ENCODE data around the gene SLC35F1. TPM values are rescaled to one million over a fixed set of nuclear protein-coding genes. Genes with fewer than 3 reads are reported as not detected.

The SLC35F1 gene
- total RNA-seq, 1 donor from 2014 or later, result 24.3 TPM

DNA sequence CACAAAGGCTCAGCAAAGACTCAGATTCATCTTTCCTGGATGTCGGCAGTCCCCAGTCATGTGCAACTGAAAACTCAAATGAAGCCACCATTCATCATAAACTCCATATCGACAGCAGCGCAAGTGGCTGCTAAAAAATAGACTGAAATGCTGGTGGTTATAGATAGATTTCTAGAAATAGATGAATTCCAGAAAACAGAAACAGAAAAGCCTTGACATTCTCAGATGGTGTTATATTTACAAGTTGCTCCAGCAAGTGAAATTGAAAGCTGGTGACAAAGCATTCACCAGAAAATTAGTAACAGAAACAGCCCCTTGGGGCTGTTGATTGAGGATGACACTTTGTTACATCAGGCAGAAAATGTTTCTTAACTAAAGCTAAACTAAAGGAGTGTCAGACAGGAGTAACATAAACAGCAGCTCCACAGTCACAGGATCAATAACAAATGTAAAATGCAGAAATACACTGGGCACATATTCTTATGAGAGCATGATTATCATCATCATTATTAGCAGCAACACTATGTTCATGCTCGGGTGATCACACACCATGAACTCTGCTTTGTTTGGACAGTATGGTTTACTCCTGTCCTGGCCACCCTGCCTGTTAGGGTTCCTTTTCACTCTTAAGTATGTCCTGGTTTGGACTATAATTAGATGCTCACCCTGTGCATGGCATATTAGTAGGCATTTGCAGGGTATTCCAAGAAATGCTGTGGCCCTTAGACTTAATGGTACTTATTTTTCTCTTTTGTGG lies 36.4 kb upstream of the SLC35F1 start:
- Mint-ChIP-seq H3K27ac (no peak overlapping the region), H3K4me1 (peaks cover 5% of the 10 kb centered on the region), H3K36me3 (no peaks in the 10 kb centered on the region)

DNA sequence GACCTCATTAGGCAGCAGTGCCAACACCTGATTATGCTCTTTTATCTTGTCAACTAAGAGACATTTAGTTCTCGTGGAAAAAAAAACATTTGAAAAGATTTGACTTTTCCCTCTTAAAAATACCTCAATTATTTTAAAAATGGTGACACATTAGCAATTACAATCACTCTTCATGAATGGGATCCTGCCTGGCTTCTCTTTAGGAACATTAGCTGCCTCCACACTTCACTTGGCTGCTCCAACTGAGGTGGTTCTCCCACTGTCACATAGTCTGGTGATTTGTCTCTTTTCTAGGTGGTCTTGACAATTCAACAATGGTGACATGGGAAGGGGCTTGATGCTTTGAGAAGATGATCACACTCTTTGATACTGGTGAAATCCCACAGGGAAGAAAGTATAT lies 26.2 kb upstream of the SLC35F1 start:
- H2AFZ ChIP-seq (replicated peaks), result no peak overlapping the region
- no peak overlapping the region for H3K9ac ChIP-seq
- no peaks in the 10 kb centered on the region for H3K27me3 Mint-ChIP-seq (ENCODE audit: insufficient read depth, low read depth)

More for the DNA sequence above, 36.4 kb upstream of the SLC35F1 start:
- Histone ChIP-seq H3K36me3 (no peaks in the 10 kb centered on the region), H3K4me2 (no peak overlapping the region), H3K4me3 (no peak overlapping the region), H4K20me1 (ENCODE audit: low read depth) (no peaks in the 10 kb centered on the region), H3K9ac (no peak overlapping the region), H3K27me3 (no peaks in the 10 kb centered on the region), H3K9me3 (ENCODE audit: low read depth) (no peaks in the 10 kb centered on the region), H3K79me2 (ENCODE audit: low read depth) (no peaks in the 10 kb centered on the region), H3K4me1 (no peaks in the 10 kb centered on the region), H2AFZ (replicated peaks) (no peak overlapping the region), H3F3A (ENCODE audit: low read depth) (no peaks in the 10 kb centered on the region), H3K27ac (no peak overlapping the region)
- no peak for DNase-seq (ENCODE audit: low spot score)
- TF ChIP-seq, protein P1, sequence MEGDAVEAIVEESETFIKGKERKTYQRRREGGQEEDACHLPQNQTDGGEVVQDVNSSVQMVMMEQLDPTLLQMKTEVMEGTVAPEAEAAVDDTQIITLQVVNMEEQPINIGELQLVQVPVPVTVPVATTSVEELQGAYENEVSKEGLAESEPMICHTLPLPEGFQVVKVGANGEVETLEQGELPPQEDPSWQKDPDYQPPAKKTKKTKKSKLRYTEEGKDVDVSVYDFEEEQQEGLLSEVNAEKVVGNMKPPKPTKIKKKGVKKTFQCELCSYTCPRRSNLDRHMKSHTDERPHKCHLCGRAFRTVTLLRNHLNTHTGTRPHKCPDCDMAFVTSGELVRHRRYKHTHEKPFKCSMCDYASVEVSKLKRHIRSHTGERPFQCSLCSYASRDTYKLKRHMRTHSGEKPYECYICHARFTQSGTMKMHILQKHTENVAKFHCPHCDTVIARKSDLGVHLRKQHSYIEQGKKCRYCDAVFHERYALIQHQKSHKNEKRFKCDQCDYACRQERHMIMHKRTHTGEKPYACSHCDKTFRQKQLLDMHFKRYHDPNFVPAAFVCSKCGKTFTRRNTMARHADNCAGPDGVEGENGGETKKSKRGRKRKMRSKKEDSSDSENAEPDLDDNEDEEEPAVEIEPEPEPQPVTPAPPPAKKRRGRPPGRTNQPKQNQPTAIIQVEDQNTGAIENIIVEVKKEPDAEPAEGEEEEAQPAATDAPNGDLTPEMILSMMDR (IDR thresholded peaks at IDR 0.05), result no peak
- no peak for TF ChIP-seq EZH2phosphoT487 (IDR thresholded peaks at IDR 0.05)
- H3K4me3 Mint-ChIP-seq, result no peak overlapping the region
- H3K27me3 Mint-ChIP-seq (ENCODE audit: insufficient read depth, low read depth), result no peaks in the 10 kb centered on the region
- peaks cover 11% of the 10 kb centered on the region for H3K9me3 Mint-ChIP-seq

DNA sequence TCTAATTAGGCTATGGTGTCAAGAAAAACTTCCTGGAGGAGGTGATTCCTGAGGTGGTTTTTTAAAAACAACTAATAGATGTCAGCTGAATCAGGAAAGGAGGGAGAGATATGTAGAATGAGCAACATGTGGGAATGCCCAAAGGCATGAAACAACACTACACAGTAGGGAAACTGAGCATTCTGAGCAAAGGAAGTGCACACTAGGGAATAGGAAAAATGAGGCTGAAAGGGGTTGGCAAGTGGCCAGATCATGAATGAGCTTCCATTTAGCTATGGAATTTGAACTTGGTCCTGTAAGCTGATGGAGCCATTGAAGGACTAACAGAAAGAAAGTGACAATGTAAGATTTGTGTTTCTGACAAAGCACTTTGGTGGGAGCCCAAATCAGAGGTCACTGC lies 16.9 kb upstream of the SLC35F1 start:
- no peaks in the 10 kb centered on the region for H3F3A ChIP-seq (ENCODE audit: low read depth)
- Mint-ChIP-seq H3K36me3 (no peaks in the 10 kb centered on the region), H3K9me3 (no peaks in the 10 kb centered on the region), H3K27me3 (ENCODE audit: insufficient read depth, low read depth) (peaks cover 2% of the 10 kb centered on the region), H3K4me1 (peaks cover 2% of the 10 kb centered on the region), H3K4me3 (no peak overlapping the region), H3K27ac (no peak overlapping the region)
- no peaks in the 10 kb centered on the region for H3K79me2 ChIP-seq (ENCODE audit: low read depth)
- TF ChIP-seq EZH2 (IDR thresholded peaks at IDR 0.05) (no peak), EZH2phosphoT487 (IDR thresholded peaks at IDR 0.05) (no peak)
- TF ChIP-seq, protein P1 (IDR thresholded peaks at IDR 0.05), result no peak
- no peaks in the 10 kb centered on the region for H3K9me3 ChIP-seq (ENCODE audit: low read depth)
- no peak overlapping the region for H3K4me3 ChIP-seq
- no peaks in the 10 kb centered on the region for H3K36me3 ChIP-seq
- no peaks in the 10 kb centered on the region for H3K27me3 ChIP-seq
- DNase-seq (ENCODE audit: low spot score), result no peak
- no peak overlapping the region for H3K4me2 ChIP-seq
- no peak overlapping the region for H3K27ac ChIP-seq
- H3K4me1 ChIP-seq, result no peaks in the 10 kb centered on the region
- H4K20me1 ChIP-seq (ENCODE audit: low read depth), result no peaks in the 10 kb centered on the region
- H3K9ac ChIP-seq, result no peak overlapping the region
- no peak overlapping the region for H2AFZ ChIP-seq (replicated peaks)

More for the DNA sequence above, 26.2 kb upstream of the SLC35F1 start:
- H3K27ac Mint-ChIP-seq, result no peak overlapping the region
- H3K4me1 ChIP-seq, result peaks cover 7% of the 10 kb centered on the region
- H3K4me2 ChIP-seq, result no peak overlapping the region
- H3K4me3 ChIP-seq, result no peak overlapping the region
- H3K36me3 ChIP-seq, result no peaks in the 10 kb centered on the region
- no peaks in the 10 kb centered on the region for H4K20me1 ChIP-seq (ENCODE audit: low read depth)
- no peak for TF ChIP-seq EZH2 (IDR thresholded peaks at IDR 0.05)
- no peak for TF ChIP-seq EZH2phosphoT487 (IDR thresholded peaks at IDR 0.05)
- TF ChIP-seq, protein P1 (IDR thresholded peaks at IDR 0.05), result no peak
- no peaks in the 10 kb centered on the region for H3K36me3 Mint-ChIP-seq
- no peak overlapping the region for H3K4me3 Mint-ChIP-seq
- no peak for DNase-seq (ENCODE audit: low spot score)
- no peaks in the 10 kb centered on the region for H3K79me2 ChIP-seq (ENCODE audit: low read depth)
- H3K4me1 Mint-ChIP-seq, result peaks cover 21% of the 10 kb centered on the region
- H3K9me3 Mint-ChIP-seq, result no peaks in the 10 kb centered on the region
- no peaks in the 10 kb centered on the region for H3F3A ChIP-seq (ENCODE audit: low read depth)
- no peak overlapping the region for H3K27ac ChIP-seq
- no peaks in the 10 kb centered on the region for H3K9me3 ChIP-seq (ENCODE audit: low read depth)
- no peaks in the 10 kb centered on the region for H3K27me3 ChIP-seq
